Adrenal gland (tissue), 12 donors: ENCODE measurements around the gene RIMKLB. TPM values are rescaled to one million over a fixed set of nuclear protein-coding genes. Genes with fewer than 3 reads are reported as not detected.
A peak's percentile ranks its signal among the peaks of the same experiment; 100 is the strongest.

Experiments
- DNase-seq, 7 donors: peaks; one replicate each; pipeline ENCODE4 v3.0.0-alpha.2; 2019 to 2020
- H3K27ac ChIP-seq, 5 donors: fragments of 200-600 bp; sonication (generic) in 4 of 5; 1 replicate in 3 of 5; 2 replicates in 2 of 5; pipeline versions ENCODE4 v1.5.1 to v1.8.0; 2016 to 2020; ENCODE audit warnings: mild to moderate bottlenecking in 1 of 5
- H3K27me3 ChIP-seq: fragments of 200-600 bp; 2 replicates; pipeline ENCODE4 v1.8.0; 2021
- H3K36me3 ChIP-seq, 2 donors: fragments of 200-600 bp; replicated peaks in 1 of 2; 1 replicate in 1 of 2; 2 replicates in 1 of 2; pipeline versions ENCODE4 v1.5.1 to v1.8.0; 2018 to 2022
- H3K4me1 ChIP-seq, 2 donors: fragments of 200-600 bp; replicated peaks in 1 of 2; 1 replicate in 1 of 2; 2 replicates in 1 of 2; pipeline versions ENCODE4 v1.5.1 to v1.8.0; 2018 to 2021
- H3K4me3 ChIP-seq, 4 donors: fragments of 200-600 bp; sonication (generic) in 3 of 4; one replicate each; pipeline ENCODE4 v1.5.1; 2016 to 2018
- H3K9me3 ChIP-seq, 3 donors: fragments of 200-600 bp; sonication (generic) in 1 of 3; replicated peaks in 1 of 3; 1 replicate in 2 of 3; 2 replicates in 1 of 3; pipeline versions ENCODE4 v1.5.1 to v1.8.0; 2016 to 2021
- POLR2A ChIP-seq, 2 donors: fragments of 450-650 bp; IDR thresholded peaks; one replicate each; pipeline ENCODE4 v1.6.1; 2017; ENCODE audit warnings: antibody characterized with exemption in 2 of 2, mild to moderate bottlenecking in 2 of 2, moderate library complexity in 1 of 2
- WGBS, 4 donors: extraction: QIAGEN DNeasy Blood & Tissue Kit in 2 of 4; methylation state at CpG; one replicate each; pipeline versions ENCODE4 v1.1.5 to v1.1.7; 2013 to 2017; 5-methylcytosine and 5-hydroxymethylcytosine counted together
- intact Hi-C, 2 donors: fragments of 100-400 bp; cut with DNase I; formaldehyde crosslinking; loops; one replicate each; pipeline versions ENCODE4 v1.14.1 to v1.15.0; 2022 to 2023
- polyA plus RNA-seq, 3 donors: library from polyadenylated mRNA; stranded (reverse); fragments of 200-250 nt in 2 of 3; fragments of 350-450 nt in 1 of 3; fragmentation: Illumina TruSeq in 1 of 3; extraction: RNeasy Lipid Tissue Mini Kit (QIAGEN cat#74804) in 1 of 3; gene quantifications; one replicate each; pipeline ENCODE4 v1.2.3, GENCODE V29; 2013 to 2014
- total RNA-seq, 9 donors: library from RNA; depleted of rRNA in 4 of 9; stranded (reverse); fragments of >200 nt in 4 of 9; fragments of 120-200 nt in 1 of 9; fragmentation: NEBNext Ultra II Directional in 1 of 9; extraction: Animal tissue kit (Norgen Biotek cat#: 25700) in 1 of 9; gene quantifications; one replicate each; pipeline versions ENCODE4 v1.1.0 to v1.2.4, GENCODE V29; 2013 to 2023
- TF ChIP-seq, protein P1 (sequence below), 6 experiments: fragments of 450-650 bp in 4 of 6; fragments of 200-600 bp in 2 of 6; sonication (generic) in 1 of 6; IDR thresholded peaks; 1 replicate in 5 of 6; 2 replicates in 1 of 6; pipeline versions ENCODE4 v1.5.1 to v1.8.0; 2016 to 2021; ENCODE audit warnings: antibody characterized with exemption in 6 of 6, mild to moderate bottlenecking in 2 of 6, moderate library complexity in 1 of 6
- donor health status: healthy with polysubstance abuse.
- donor health status: Bipolar disorder and iron deficiency.
- donor health status: DM: yes; HTN: yes; CAD: no.
- donor health status: DM: no; HTN: no; CAD: no.
- donor health status: DM: no; HTN: no; CAD: no.
- donor health status: DM: yes; HTN: yes; CAD: no.

RIMKLB gene
- total and polyA plus RNA-seq, 12 donors: 10.0 to 225 (median 22.1) TPM

- Histone ChIP-seq H3K4me3 (peak overlapping the region in 1 of 4 donors; percentile 8), H3K27me3 (no peaks in the 10 kb centered on the region), H3K9me3 (no peaks in the 10 kb centered on the region), H3K4me1 (peaks cover 5 to 18% of the 10 kb centered on the region in 2 donors), H3K36me3 (no peaks in the 10 kb centered on the region), H3K27ac (peak overlapping the region in 1 of 5 donors; percentile 4)
- DNase-seq: peak; percentile 65 to 88 (median 83)
- peak in 1 of 2 donors; percentile 60 for TF ChIP-seq POLR2A (IDR thresholded peaks at IDR 0.05)
- TF ChIP-seq, protein P1, sequence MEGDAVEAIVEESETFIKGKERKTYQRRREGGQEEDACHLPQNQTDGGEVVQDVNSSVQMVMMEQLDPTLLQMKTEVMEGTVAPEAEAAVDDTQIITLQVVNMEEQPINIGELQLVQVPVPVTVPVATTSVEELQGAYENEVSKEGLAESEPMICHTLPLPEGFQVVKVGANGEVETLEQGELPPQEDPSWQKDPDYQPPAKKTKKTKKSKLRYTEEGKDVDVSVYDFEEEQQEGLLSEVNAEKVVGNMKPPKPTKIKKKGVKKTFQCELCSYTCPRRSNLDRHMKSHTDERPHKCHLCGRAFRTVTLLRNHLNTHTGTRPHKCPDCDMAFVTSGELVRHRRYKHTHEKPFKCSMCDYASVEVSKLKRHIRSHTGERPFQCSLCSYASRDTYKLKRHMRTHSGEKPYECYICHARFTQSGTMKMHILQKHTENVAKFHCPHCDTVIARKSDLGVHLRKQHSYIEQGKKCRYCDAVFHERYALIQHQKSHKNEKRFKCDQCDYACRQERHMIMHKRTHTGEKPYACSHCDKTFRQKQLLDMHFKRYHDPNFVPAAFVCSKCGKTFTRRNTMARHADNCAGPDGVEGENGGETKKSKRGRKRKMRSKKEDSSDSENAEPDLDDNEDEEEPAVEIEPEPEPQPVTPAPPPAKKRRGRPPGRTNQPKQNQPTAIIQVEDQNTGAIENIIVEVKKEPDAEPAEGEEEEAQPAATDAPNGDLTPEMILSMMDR (IDR thresholded peaks at IDR 0.05): no peak
- 25 to 36% (median 29%) methylated on average over 2 of the region's 2 CpGs for WGBS, 4 donors
- intact Hi-C loops: loop anchor here in 1 of 2 donors (10.0 kb wide), 1 partner anchor 357 kb away; no protein-coding TSS in a partner anchor
These were observed 9.8 kb upstream of the RIMKLB start for GRCh38 chr12:8687846-8688601.

DNA sequence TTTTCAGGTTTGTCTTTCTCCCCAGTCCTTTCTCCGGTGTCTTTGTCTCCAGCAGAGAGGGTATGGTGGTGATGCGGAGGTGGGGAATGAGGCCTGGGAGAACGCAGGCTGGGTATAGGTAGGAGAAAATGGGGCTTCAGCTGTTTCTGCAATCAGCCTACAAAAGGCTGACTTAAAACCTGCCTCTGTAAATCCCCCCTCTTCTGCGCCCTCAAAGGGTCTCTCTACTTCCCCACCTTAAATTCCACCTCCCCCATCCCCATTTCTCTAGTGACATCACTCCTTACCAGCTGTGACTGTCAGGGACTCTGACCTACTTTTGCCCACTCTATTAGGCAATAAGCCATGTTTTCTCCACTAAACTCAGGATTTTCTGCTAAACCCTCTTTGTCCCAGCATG lies 8.1 kb upstream of the RIMKLB start:
- intact Hi-C loops: loop anchor here in 1 of 2 donors (10.0 kb wide), 1 partner anchor 355 kb away; no protein-coding TSS in a partner anchor
- no peaks in the 10 kb centered on the region for H3K36me3 ChIP-seq

GRCh38 chr12:8692573-8692972 lies 5.2 kb upstream of the RIMKLB start:
- 15 to 33% (median 32%) methylated on average over 5 of the region's 5 CpGs for WGBS, 4 donors
- intact Hi-C loops: no loop called here
- no peak overlapping the region for H3K4me3 ChIP-seq
- H3K27ac ChIP-seq: peak overlapping the region in 1 of 5 donors; percentile 25
- H3K4me1 ChIP-seq: peaks cover 5 to 19% of the 10 kb centered on the region in 2 donors
- no peaks in the 10 kb centered on the region for H3K36me3 ChIP-seq
- TF ChIP-seq, protein P1 (IDR thresholded peaks at IDR 0.05): no peak
- TF ChIP-seq POLR2A (IDR thresholded peaks at IDR 0.05): no peak
- H3K9me3 ChIP-seq: no peaks in the 10 kb centered on the region
- DNase-seq: peak in 2 of 7 donors; percentile 20 to 62
- H3K27me3 ChIP-seq: no peaks in the 10 kb centered on the region

More for the DNA sequence above, 8.1 kb upstream of the RIMKLB start:
- H3K27ac ChIP-seq: no peak overlapping the region
- peaks cover 5 to 18% of the 10 kb centered on the region in 2 donors for H3K4me1 ChIP-seq
- H3K9me3 ChIP-seq: no peaks in the 10 kb centered on the region
- TF ChIP-seq, protein P1 (IDR thresholded peaks at IDR 0.05): no peak
- no peak for TF ChIP-seq POLR2A (IDR thresholded peaks at IDR 0.05)
- no peak for DNase-seq
- WGBS, 4 donors: 81 to 96% (median 89%) methylated on average over 4 of the region's 4 CpGs
- no peaks in the 10 kb centered on the region for H3K27me3 ChIP-seq
- H3K4me3 ChIP-seq: no peak overlapping the region

DNA sequence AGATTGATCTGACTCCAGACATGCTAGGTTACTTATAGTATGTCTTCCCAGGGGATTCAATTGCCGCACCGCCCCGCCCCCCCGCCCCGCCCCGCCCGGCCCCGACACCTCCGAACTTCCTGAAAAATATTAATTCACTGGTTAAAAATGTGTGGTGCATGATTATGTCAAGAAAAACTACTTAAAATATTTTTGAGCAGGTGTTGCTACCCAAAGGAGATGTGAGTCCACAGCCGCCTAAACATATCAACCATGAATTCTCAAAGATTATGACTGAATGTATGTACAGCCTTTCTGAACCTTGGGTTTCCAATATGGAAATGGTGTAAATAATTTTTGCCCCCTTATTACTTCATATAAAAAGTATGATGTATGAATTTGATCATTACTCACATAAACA lies 2.7 kb upstream of the RIMKLB start:
- intact Hi-C loops: no loop called here
- H3K4me3 ChIP-seq: no peak overlapping the region
- WGBS, 4 donors: 74 to 87% (median 85%) methylated on average over 9 to 10 of the region's 10 CpGs
- DNase-seq: no peak
- TF ChIP-seq POLR2A (IDR thresholded peaks at IDR 0.05): no peak
- TF ChIP-seq, protein P1 (IDR thresholded peaks at IDR 0.05): no peak
- H3K4me1 ChIP-seq: peaks cover 0 to 22% of the 10 kb centered on the region in 2 donors
- H3K27me3 ChIP-seq: no peaks in the 10 kb centered on the region
- no peaks in the 10 kb centered on the region for H3K9me3 ChIP-seq
- no peak overlapping the region for H3K27ac ChIP-seq
- no peaks in the 10 kb centered on the region for H3K36me3 ChIP-seq
